HL-60/S4 (cell line): ENCODE results near the gene KRTAP4-3.
"Not testable (repeated sequence)": the region's sequence is repeated elsewhere in the genome, so short reads cannot be mapped to it uniquely, and the experiment has no call there.

ENCODE experiments used
- in situ Hi-C: fragments of 300-500 bp; cut with MboI; formaldehyde crosslinking; loops from 2 replicates; pipeline ENCODE4 v1.14.3; 2022; ENCODE audit warnings: low sequenced_read_pairs

The KRTAP4-3 gene

GRCh38 chr17:41119696-41120690 lies 48.0 kb downstream of the KRTAP4-3 start:
- in situ Hi-C loops: not testable (repeated sequence)

GRCh38 chr17:41118721-41119120 lies 49.3 kb downstream of the KRTAP4-3 start:
- in situ Hi-C loops: no loop called here

GRCh38 chr17:41117846-41118386 lies 50.1 kb downstream of the KRTAP4-3 start, which contains the start of gene KRTAP4-11:
KRTAP4-11 (minus strand) TSS chr17:41118373; CDS start chr17:41118315, 58 bp downstream.
- in situ Hi-C loops: not testable (repeated sequence)
